H1 (cell line): ENCODE measurements around the gene RPL12. TPM values are rescaled to one million over a fixed set of nuclear protein-coding genes. Genes with fewer than 3 reads are reported as not detected.

Experiments
- CTCF ChIA-PET: fragments of 300-600 bp; sonication (Branson Sonifier 250); formaldehyde crosslinking; loops from one replicate; lab custom pipeline; 2021; ENCODE audit not compliant: partially characterized antibody; lab: Charles Lee
- POLR2A ChIA-PET: fragments of 300-600 bp; sonication (Branson Sonifier 250); formaldehyde crosslinking; loops from one replicate; lab custom pipeline; 2021; ENCODE audit warnings: inconsistent platforms; ENCODE audit not compliant: partially characterized antibody; lab: Charles Lee
- DNase-seq, 2 experiments: peaks; one replicate each; pipeline versions ENCODE4 v3.0.0 to v3.0.0-alpha.2; 2010 to 2022; ENCODE audit warnings: low spot score in 2 of 2, low read depth in 1 of 2, mixed read lengths in 1 of 2
- FAIRE-seq: peaks from 2 replicates; lab custom pipeline; 2011; peaks lifted over from hg19 to GRCh38; lab: Jason Lieb, UNC
- H2AFZ ChIP-seq: 2 replicates; pipeline ENCODE4 v1.8.1; 2012; ENCODE audit warnings: low read length, inconsistent platforms
- H2AK5ac ChIP-seq: 2 replicates; pipeline ENCODE4 v1.6.1; 2013; ENCODE audit warnings: low read depth, low read length
- H2BK120ac ChIP-seq: replicated peaks from 2 replicates; pipeline ENCODE3; 2013; ENCODE audit warnings: low read depth, low read length, inconsistent platforms
- H2BK12ac ChIP-seq: 2 replicates; pipeline ENCODE4 v1.6.1; 2013; ENCODE audit warnings: low read depth, low read length
- H2BK15ac ChIP-seq: 2 replicates; pipeline ENCODE4 v1.6.1; 2013; ENCODE audit warnings: low read length
- H2BK20ac ChIP-seq: 2 replicates; pipeline ENCODE4 v1.6.1; 2013; ENCODE audit warnings: low read length
- H2BK5ac ChIP-seq: 2 replicates; pipeline ENCODE4 v1.6.1; 2013; ENCODE audit warnings: low read depth, low read length
- H3K14ac ChIP-seq: 2 replicates; pipeline ENCODE4 v1.6.1; 2013; ENCODE audit warnings: inconsistent platforms; ENCODE audit not compliant: insufficient read length
- H3K18ac ChIP-seq: 2 replicates; pipeline ENCODE4 v1.6.1; 2013; ENCODE audit warnings: low read length; ENCODE audit errors: extremely low read depth
- H3K23ac ChIP-seq: 2 replicates; pipeline ENCODE4 v1.6.1; 2013; ENCODE audit warnings: inconsistent platforms; ENCODE audit not compliant: insufficient read length
- H3K23me2 ChIP-seq: 2 replicates; pipeline ENCODE4 v1.6.1; 2013; ENCODE audit warnings: low read depth, low read length
- H3K27ac ChIP-seq: 2 replicates; pipeline ENCODE4 v1.6.1; 2011; ENCODE audit warnings: low read depth, low read length, inconsistent platforms
- H3K27me3 ChIP-seq, 4 experiments: replicated peaks in 1 of 4; 1 replicate in 1 of 4; 2 replicates in 3 of 4; pipeline versions ENCODE4 v1.6.1 to v1.8.1; 2011 to 2013; ENCODE audit warnings: low read length in 3 of 4, mild to moderate bottlenecking in 3 of 4, inconsistent platforms in 2 of 4, mixed read lengths in 2 of 4, moderate library complexity in 1 of 4; ENCODE audit not compliant: control insufficient read depth in 3 of 4, insufficient read depth in 3 of 4; ENCODE audit errors: extremely low read depth in 1 of 4
- H3K36me3 ChIP-seq, 4 experiments: 2 replicates each; pipeline versions ENCODE4 v1.6.1 to v1.8.1; 2011 to 2013; ENCODE audit warnings: mild to moderate bottlenecking in 4 of 4, low read length in 3 of 4, moderate library complexity in 2 of 4, control low read depth in 1 of 4, inconsistent platforms in 1 of 4; ENCODE audit not compliant: insufficient read depth in 4 of 4, control insufficient read depth in 2 of 4
- H3K4ac ChIP-seq: replicated peaks from 2 replicates; pipeline ENCODE3; 2013; ENCODE audit warnings: low read length, low read depth, mixed read lengths, inconsistent platforms; ENCODE audit not compliant: insufficient read length
- H3K4me1 ChIP-seq, 4 experiments: replicated peaks in 1 of 4; 1 replicate in 1 of 4; 2 replicates in 3 of 4; pipeline versions ENCODE4 v1.6.1 to v1.8.1; 2011 to 2013; ENCODE audit warnings: low read length in 3 of 4, inconsistent platforms in 2 of 4, mixed read lengths in 1 of 4; ENCODE audit not compliant: insufficient read depth in 4 of 4, control insufficient read depth in 3 of 4
- H3K4me2 ChIP-seq, 2 experiments: 2 replicates each; pipeline versions ENCODE4 v1.6.1 to v1.8.1; 2011 to 2013; ENCODE audit warnings: low read depth in 2 of 2, low read length in 2 of 2, control low read depth in 1 of 2, inconsistent platforms in 1 of 2, mild to moderate bottlenecking in 1 of 2; ENCODE audit not compliant: insufficient read depth in 1 of 2
- H3K4me3 ChIP-seq, 4 experiments: fragments of 200-600, 300-600 bp in 1 of 4; sonication (generic), shearing (Covaris generic), sonication (Bioruptor Twin) in 1 of 4; 2 replicates each; pipeline versions ENCODE4 v1.5.1 to v1.8.1; 2011 to 2016; ENCODE audit warnings: low read length in 4 of 4, low read depth in 3 of 4, control low read depth in 2 of 4, inconsistent platforms in 2 of 4, mild to moderate bottlenecking in 2 of 4, mixed read lengths in 1 of 4, moderate library complexity in 1 of 4; ENCODE audit not compliant: insufficient read depth in 2 of 4; ENCODE audit errors: extremely low read depth in 1 of 4
- H3K56ac ChIP-seq: replicated peaks from 2 replicates; pipeline ENCODE3; 2013; ENCODE audit warnings: low read depth, mild to moderate bottlenecking, mixed read lengths, low read length, inconsistent platforms; ENCODE audit not compliant: insufficient read length
- H3K79me1 ChIP-seq: 2 replicates; pipeline ENCODE4 v1.6.1; 2013; ENCODE audit warnings: low read depth, low read length, control low read depth
- H3K79me2 ChIP-seq, 2 experiments: 2 replicates each; pipeline versions ENCODE4 v1.6.1 to v1.8.1; 2012 to 2013; ENCODE audit warnings: low read length in 2 of 2, mild to moderate bottlenecking in 2 of 2, inconsistent platforms in 1 of 2; ENCODE audit not compliant: insufficient read depth in 2 of 2, control insufficient read depth in 1 of 2
- H3K9ac ChIP-seq, 4 experiments: replicated peaks in 1 of 4; 1 replicate in 1 of 4; 2 replicates in 3 of 4; pipeline versions ENCODE4 v1.6.1 to v1.8.1; 2011 to 2013; ENCODE audit warnings: low read depth in 3 of 4, low read length in 3 of 4, control low read depth in 2 of 4, mild to moderate bottlenecking in 2 of 4, moderate library complexity in 2 of 4, inconsistent platforms in 1 of 4; ENCODE audit errors: extremely low read depth in 1 of 4
- H3K9me3 ChIP-seq, 2 experiments: 2 replicates each; pipeline versions ENCODE4 v1.6.1 to v1.8.1; 2012 to 2013; ENCODE audit warnings: mild to moderate bottlenecking in 2 of 2, moderate library complexity in 2 of 2, control low read depth in 1 of 2, inconsistent platforms in 1 of 2, low read depth in 1 of 2, low read length in 1 of 2, mixed read lengths in 1 of 2; ENCODE audit not compliant: insufficient read depth in 2 of 2
- H4K20me1 ChIP-seq, 2 experiments: replicated peaks in 1 of 2; 2 replicates each; pipeline versions ENCODE3 to v1.8.1; 2011 to 2013; ENCODE audit warnings: inconsistent platforms in 2 of 2, low read length in 2 of 2, mild to moderate bottlenecking in 1 of 2; ENCODE audit not compliant: insufficient read depth in 2 of 2, control insufficient read depth in 1 of 2
- H4K5ac ChIP-seq: 2 replicates; pipeline ENCODE4 v1.6.1; 2013; ENCODE audit warnings: low read length, low read depth, mixed read lengths, inconsistent platforms; ENCODE audit not compliant: insufficient read length
- H4K8ac ChIP-seq: 2 replicates; pipeline ENCODE4 v1.8.0; 2013; ENCODE audit warnings: mild to moderate bottlenecking, moderate library complexity, low read length, inconsistent platforms; ENCODE audit not compliant: insufficient read depth; ENCODE audit errors: extremely low read depth
- H4K91ac ChIP-seq: replicated peaks from 2 replicates; pipeline ENCODE3; 2013; ENCODE audit warnings: low read length, mixed read lengths, inconsistent platforms; ENCODE audit not compliant: insufficient read length
- ASH2L ChIP-seq: fragments of 200-600, 300-600 bp; sonication (generic); IDR thresholded peaks from one replicate; pipeline ENCODE4 v1.7.1; 2017; ENCODE audit warnings: low read length
- CBX8 ChIP-seq: fragments of 300-800, 300-1000 bp; sonication (generic); IDR thresholded peaks from 2 replicates; pipeline ENCODE4 v1.7.1; 2016; ENCODE audit warnings: low read depth, low read length, borderline replicate concordance
- CHD1 ChIP-seq: IDR thresholded peaks from 2 replicates; pipeline ENCODE4 v1.6.1; 2012; ENCODE audit warnings: low read depth, low read length, improper control_type of control experiment
- GTF2F1 ChIP-seq: IDR thresholded peaks from 2 replicates; pipeline ENCODE4 v1.6.1; 2012; ENCODE audit warnings: low read depth, low read length, improper control_type of control experiment, borderline replicate concordance
- POLR2AphosphoS5 ChIP-seq: IDR thresholded peaks from 2 replicates; pipeline ENCODE4 v1.6.1; 2011; ENCODE audit warnings: low read depth, low read length
- RNF2 ChIP-seq: fragments of 200-900, 300-1000 bp; sonication (generic); IDR thresholded peaks from 2 replicates; pipeline ENCODE4 v1.7.1; 2016; ENCODE audit warnings: borderline replicate concordance, low read depth, mild to moderate bottlenecking, antibody characterized with exemption, low read length; ENCODE audit not compliant: poor library complexity, severe bottlenecking; ENCODE audit errors: missing control alignments
- SP1 ChIP-seq: IDR thresholded peaks from 2 replicates; pipeline ENCODE4 v1.6.1; 2011; ENCODE audit warnings: low read depth, low read length
- TAF7 ChIP-seq: optimal IDR thresholded peaks from 2 replicates; pipeline ENCODE3; 2011; ENCODE audit warnings: low read depth, mild to moderate bottlenecking, inconsistent platforms, low read length, moderate library complexity, borderline replicate concordance
- WGBS, 2 experiments: shearing (Covaris generic) in 1 of 2; methylation state at CpG; one replicate each; pipeline versions ENCODE4 v1.1.6 to v1.1.7; 2013 to 2015; ENCODE audit warnings: low lambda C conversion rate in 2 of 2, mixed read lengths in 2 of 2, inconsistent platforms in 1 of 2, low coverage in 1 of 2, missing lambda C conversion rate in 1 of 2; ENCODE audit not compliant: insufficient replicate concordance in 2 of 2, insufficient coverage in 1 of 2, insufficient read length in 1 of 2; ENCODE audit errors: extremely low coverage in 1 of 2, missing lambda C conversion rate in 1 of 2; 5-methylcytosine and 5-hydroxymethylcytosine counted together
- polyA plus RNA-seq, 7 experiments: library from polyadenylated mRNA; depleted of rRNA in 3 of 7; stranded (reverse) in 5 of 7; unstranded in 2 of 7; fragments of >200 nt in 5 of 7; fragments of 200-250 nt in 2 of 7; gene quantifications; 1 replicate in 5 of 7; 2 replicates in 1 of 7; 4 replicates in 1 of 7; pipeline versions ENCODE4 v1.2.1 to v1.2.3, GENCODE V29; 2011 to 2013; ENCODE audit warnings: missing spikeins in 2 of 7, mixed read lengths in 2 of 7
- total RNA-seq: library from RNA; stranded (reverse); fragmentation: NEBNext Ultra II Directional; extraction: Animal tissue kit (Norgen Biotek cat#: 25700); gene quantifications from 2 replicates; pipeline ENCODE4 v1.2.1, GENCODE V29; 2021

The RPL12 gene
- total and polyA plus RNA-seq, 2 of the 8 experiments (the other 6 are each of a cell fraction or from before 2014, with no cell fraction given), result 1,993 to 4,892 TPM

DNA sequence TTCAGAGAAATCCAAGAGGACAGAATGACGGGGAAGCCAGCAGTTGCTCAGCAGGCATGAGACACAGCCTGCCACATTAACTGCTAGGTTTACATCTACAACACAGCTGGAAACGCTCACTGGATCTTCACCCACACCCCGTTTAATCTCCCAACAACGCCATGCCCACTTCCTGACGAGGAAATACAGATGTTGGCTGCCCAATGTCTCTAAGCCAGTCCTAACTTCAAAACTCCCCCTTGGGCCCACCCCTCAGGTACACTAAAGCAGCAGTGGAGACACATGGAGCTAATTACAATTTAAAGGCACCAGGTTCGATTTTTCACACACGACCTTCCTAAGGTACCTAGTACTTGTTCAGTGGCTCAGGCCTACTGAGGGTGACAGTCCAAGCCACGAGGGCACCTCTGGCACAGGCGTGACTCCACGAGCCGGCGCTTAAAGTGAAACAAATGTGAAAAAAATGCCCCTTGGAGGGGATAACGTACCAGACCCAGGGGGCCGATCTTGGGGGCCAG, 904 bp downstream of the RPL12 start:
- peaks cover 7% of the 10 kb centered on the region; the same call in 1 of the 2 replicates for H3K79me1 ChIP-seq
- H2BK120ac ChIP-seq, result no peak overlapping the region
- ChIA-PET CTCF (interaction anchor here (1.2 kb wide), 1 partner anchor 77 kb away, joined by 3 read pairs; no protein-coding TSS in a partner anchor), POLR2A (interaction anchor here (0.7 to 9.0 kb wide), 51 partner anchors 10 to 474 kb away, joined by 3 to 125 read pairs (median 6); partner anchors contain the start of genes SLC2A8, TTC16 and ZNF79)
- no peak overlapping the region for H2AFZ ChIP-seq
- H3K23ac ChIP-seq, result peak overlapping the region; percentile 5
- H3K79me2 ChIP-seq, result peaks cover 17 to 38% of the 10 kb centered on the region in 2 experiments
- WGBS, 2 experiments, result 2% methylated on average over 14 of the region's 14 CpGs; no CpG with 5 or more reads in 1 of the 2 experiments
- H3K4me3 ChIP-seq, result peak overlapping the region; percentile 85 to 99 (median 88)
- H2BK15ac ChIP-seq, result no peak overlapping the region
- no peaks in the 10 kb centered on the region for H3K27me3 ChIP-seq
- peaks cover 20 to 29% of the 10 kb centered on the region in 2 experiments for H4K20me1 ChIP-seq
- H3K9me3 ChIP-seq, result no peaks in the 10 kb centered on the region
- no peak overlapping the region for H2BK12ac ChIP-seq
- H4K5ac ChIP-seq, result peak overlapping the region; percentile 55
- TF ChIP-seq CBX8, result no peak
- no peak for TF ChIP-seq GTF2F1
- no peak for TF ChIP-seq ASH2L
- no peak for TF ChIP-seq SP1
- no peak for TF ChIP-seq CHD1
- TF ChIP-seq POLR2AphosphoS5, result peak; percentile 85
- peak; percentile 7 for TF ChIP-seq TAF7
- TF ChIP-seq RNF2, result no peak
- H3K18ac ChIP-seq, result peak overlapping the region; percentile 92; the same call in 1 of the 2 replicates
- H4K91ac ChIP-seq, result peak overlapping the region; percentile 54
- no peak overlapping the region for H3K4ac ChIP-seq
- H4K8ac ChIP-seq, result peak overlapping the region; percentile 97
- H3K4me1 ChIP-seq, result peaks cover 0 to 6% (median 4%) of the 10 kb centered on the region in 4 experiments; a peak in 4 of 7 replicates
- H3K23me2 ChIP-seq, result peaks cover 19% of the 10 kb centered on the region
- peak overlapping the region; percentile 92 to 99 (median 98) for H3K9ac ChIP-seq
- H3K14ac ChIP-seq, result no peak overlapping the region
- H3K4me2 ChIP-seq, result peak overlapping the region; percentile 95 to 100
- H3K56ac ChIP-seq, result peak overlapping the region; percentile 90
- peak overlapping the region; percentile 94 for H2BK5ac ChIP-seq
- H3K36me3 ChIP-seq, result peaks cover 36 to 55% (median 44%) of the 10 kb centered on the region in 4 experiments
- H2AK5ac ChIP-seq, result no peak overlapping the region; the same call in 1 of the 2 replicates
- no peak overlapping the region for H2BK20ac ChIP-seq
- peak overlapping the region; percentile 86 for H3K27ac ChIP-seq
- DNase-seq (no peak), FAIRE-seq (no peak)
